Right ventricle myocardium superior (tissue), 1 donor: Measurements from ENCODE around the gene GRK1. TPM values are rescaled to one million over a fixed set of nuclear protein-coding genes. Genes with fewer than 3 reads are reported as not detected.

ENCODE experiments used
- ATAC-seq: fragments of 200-7000 bp; cut with Tn5 transposase; one replicate; pipeline ENCODE4 v1.9.1; 2020; ENCODE audit warnings: mild to moderate bottlenecking; ENCODE audit not compliant: poor library complexity
- DNase-seq: peaks from one replicate; pipeline ENCODE4 v3.0.0-alpha.2; 2020
- intact Hi-C: fragments of 100-400 bp; cut with DNase I; formaldehyde crosslinking; loops from one replicate; pipeline ENCODE4 v1.11.2; 2022
- total RNA-seq: library from RNA; stranded (reverse); fragmentation: NEBNext Ultra II Directional; extraction: Animal tissue kit (Norgen Biotek cat#: 25700); gene quantifications from one replicate; pipeline ENCODE4 v1.2.1, GENCODE V29; 2021
- donor health status: DM: no; HTN: yes; CAD: no; lungs with severe emphysema.

The GRK1 gene
- total RNA-seq, 1 donor from 2014 or later, result 0.13 TPM

- intact Hi-C loops, result no loop called here
- DNase-seq, result no peak
- ATAC-seq, result no peak
Measured at GRCh38 chr13:113630804-113631203, 36.2 kb upstream of the GRK1 start.

GRCh38 chr13:113631341-113632095 is 35.5 kb upstream of the GRK1 start:
- ATAC-seq (no peak), DNase-seq (no peak)
- intact Hi-C loops, result no loop called here

DNA sequence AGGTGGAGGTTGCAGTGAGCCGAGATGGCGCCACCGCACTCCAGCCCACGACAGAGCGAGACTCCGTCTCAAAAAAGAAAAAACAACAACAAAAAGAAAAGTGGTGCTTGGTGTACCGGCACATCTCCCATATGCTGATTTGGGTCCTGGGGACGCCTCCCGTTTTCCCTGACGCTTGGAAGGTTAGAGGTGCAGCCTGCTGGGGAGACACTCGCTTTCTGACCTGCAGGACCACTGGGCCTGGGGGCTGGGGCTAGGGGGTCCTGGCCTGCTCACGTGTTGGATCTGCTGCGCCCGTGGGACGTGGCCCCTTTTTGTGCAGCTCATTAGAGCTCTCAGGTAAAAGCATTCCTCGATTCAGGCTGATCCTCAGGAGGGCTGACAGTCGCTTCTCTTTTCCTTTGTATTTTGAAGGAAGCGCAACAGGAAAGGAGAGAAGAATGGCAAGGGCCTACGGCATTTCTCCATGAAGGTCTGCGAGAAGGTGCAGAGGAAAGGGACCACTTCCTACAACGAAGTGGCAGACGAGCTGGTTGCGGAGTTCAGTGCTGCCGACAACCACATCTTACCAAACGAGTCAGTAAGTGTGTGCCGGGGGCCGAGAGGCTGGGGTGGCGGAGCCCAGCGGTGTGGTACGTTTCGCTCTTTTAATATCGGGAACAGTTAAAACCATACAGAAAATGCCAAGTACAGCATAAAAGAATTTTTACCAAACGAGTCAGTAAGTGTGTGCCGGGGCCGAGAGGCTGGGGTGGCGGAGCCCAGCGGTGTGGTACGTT is 34.1 kb upstream of the GRK1 start:
- DNase-seq (no peak), ATAC-seq (no peak)

DNA sequence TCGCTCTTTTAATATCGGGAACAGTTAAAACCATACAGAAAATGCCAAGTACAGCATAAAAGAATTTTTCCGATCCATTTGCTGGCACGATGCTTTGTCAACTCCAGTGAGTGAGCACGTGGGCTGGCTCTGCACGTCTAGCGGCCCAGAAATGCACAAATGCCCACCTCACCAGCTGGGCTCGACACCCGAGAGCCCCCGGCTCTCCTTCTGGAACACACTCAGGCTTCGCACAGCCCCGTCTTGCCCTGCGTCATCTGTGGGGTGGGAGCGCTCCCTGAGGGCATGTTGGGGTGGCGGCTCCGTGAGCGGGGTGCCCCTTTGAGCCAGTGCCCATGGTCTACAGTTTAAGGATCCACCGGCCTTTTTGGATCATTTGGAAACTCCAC is 33.5 kb upstream of the GRK1 start:
- DNase-seq, result no peak
- intact Hi-C loops, result no loop called here
- ATAC-seq, result no peak

More for the DNA sequence above, 34.1 kb upstream of the GRK1 start:
- intact Hi-C loops, result no loop called here

- no peak for DNase-seq
- intact Hi-C loops, result no loop called here
- ATAC-seq, result no peak
Measured at GRCh38 chr13:113634279-113635047, 32.6 kb upstream of the GRK1 start.

- ATAC-seq, result no peak
- intact Hi-C loops, result no loop called here
- no peak for DNase-seq
Measured at GRCh38 chr13:113635048-113635420, 32.0 kb upstream of the GRK1 start.

GRCh38 chr13:113635709-113636108 is 31.3 kb upstream of the GRK1 start:
- ATAC-seq (no peak), DNase-seq (no peak)
- intact Hi-C loops, result no loop called here

GRCh38 chr13:113636266-113636963 is 30.6 kb upstream of the GRK1 start:
- intact Hi-C loops, result no loop called here
- ATAC-seq (no peak), DNase-seq (no peak)

- no peak for ATAC-seq
- intact Hi-C loops, result no loop called here
- DNase-seq, result no peak
Measured at GRCh38 chr13:113637262-113638160, 29.5 kb upstream of the GRK1 start.

- DNase-seq (no peak), ATAC-seq (no peak)
- intact Hi-C loops, result no loop called here
Measured at GRCh38 chr13:113638173-113638746, 28.8 kb upstream of the GRK1 start.

GRCh38 chr13:113638806-113639205 is 28.2 kb upstream of the GRK1 start:
- ATAC-seq (no peak), DNase-seq (no peak)
- intact Hi-C loops, result no loop called here

DNA sequence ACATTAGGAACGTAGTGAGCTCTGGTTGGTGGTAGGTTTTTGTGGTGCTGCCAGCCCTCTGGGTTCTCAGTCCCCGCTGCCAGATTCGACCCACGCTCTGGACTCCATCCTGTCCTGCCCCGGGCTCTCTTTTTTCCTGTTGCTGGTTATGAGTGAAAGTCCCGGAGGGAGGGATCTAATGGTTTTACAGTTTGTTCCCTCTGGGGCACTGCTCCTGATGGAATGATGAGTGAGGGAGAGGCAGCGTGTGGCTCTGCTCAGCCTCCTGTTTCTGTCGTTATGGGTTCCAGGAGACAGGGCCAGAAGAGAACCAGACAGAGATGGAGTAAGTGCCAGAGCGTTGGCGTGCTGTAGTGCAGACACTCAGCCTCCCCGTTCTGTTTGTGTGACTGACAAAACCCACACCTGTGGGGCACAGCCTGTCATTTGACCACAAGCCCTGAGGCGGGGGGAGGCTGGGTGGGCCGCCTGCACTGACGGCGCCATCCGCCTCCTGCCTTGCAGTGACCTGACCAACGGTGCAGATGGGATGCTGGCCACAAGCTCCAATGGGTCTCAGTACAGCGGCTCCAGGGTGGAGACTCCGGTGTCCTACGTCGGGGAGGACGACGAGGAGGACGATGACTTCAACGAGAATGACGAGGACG is 27.3 kb upstream of the GRK1 start:
- DNase-seq (no peak), ATAC-seq (peak; percentile 90)
- intact Hi-C loops, result no loop called here

GRCh38 chr13:113641426-113641825 is 25.6 kb upstream of the GRK1 start:
- ATAC-seq (no peak), DNase-seq (no peak)
- intact Hi-C loops, result no loop called here

- intact Hi-C loops, result no loop called here
Measured at GRCh38 chr13:113642563-113642962, 24.5 kb upstream of the GRK1 start.

DNA sequence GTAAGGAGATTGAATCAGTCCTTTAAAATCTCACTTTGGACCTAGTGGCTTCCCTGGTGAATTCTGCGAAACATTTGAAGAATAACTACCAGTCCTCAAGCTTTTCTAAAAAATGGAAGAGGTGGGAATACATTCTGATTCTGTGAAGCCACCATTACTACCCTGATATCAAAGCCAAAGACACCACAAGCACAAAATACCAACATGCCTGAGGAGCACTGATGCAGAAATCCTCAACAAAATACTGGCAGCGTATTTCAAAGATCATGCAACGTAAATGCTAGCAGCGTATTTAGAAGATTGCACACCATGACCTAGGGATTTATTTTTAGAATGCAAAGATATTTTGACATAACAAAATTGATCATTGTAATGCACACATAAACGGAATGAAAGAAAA is 23.4 kb upstream of the GRK1 start:
- DNase-seq, result no peak
- intact Hi-C loops, result no loop called here
- ATAC-seq, result no peak

More at GRCh38 chr13:113642563-113642962, 24.5 kb upstream of the GRK1 start:
- ATAC-seq (no peak), DNase-seq (no peak)

- DNase-seq, result no peak
- intact Hi-C loops, result no loop called here
- no peak for ATAC-seq
Measured at GRCh38 chr13:113644800-113645199, 22.2 kb upstream of the GRK1 start.

- ATAC-seq (no peak), DNase-seq (peak; percentile 6)
- intact Hi-C loops, result no loop called here
Measured at GRCh38 chr13:113645329-113645728, 21.7 kb upstream of the GRK1 start.
